GM12878 (cell line): Measurements from ENCODE around the gene FUS.

Source experiments
- EZH2 ChIP-seq: IDR thresholded peaks from 2 replicates; pipeline ENCODE4 v1.6.1; 2012; ENCODE audit warnings: low read depth, mild to moderate bottlenecking, control low read depth, inconsistent platforms, low read length, borderline replicate concordance; ENCODE audit not compliant: control insufficient read depth
- POLR2A ChIP-seq: IDR thresholded peaks from 2 replicates; pipeline ENCODE4 v1.6.1; 2011; ENCODE audit warnings: low read depth, mild to moderate bottlenecking, low read length
- RAD21 ChIP-seq: IDR thresholded peaks from 2 replicates; pipeline ENCODE4 v1.6.1; 2011; ENCODE audit warnings: mild to moderate bottlenecking, low read depth, low read length, moderate library complexity; ENCODE audit not compliant: insufficient read depth
- RFX5 ChIP-seq: IDR thresholded peaks from 2 replicates; pipeline ENCODE4 v1.6.1; 2011; ENCODE audit warnings: low read depth, low read length, improper control_type of control experiment
- YY1 ChIP-seq: IDR thresholded peaks from 2 replicates; pipeline ENCODE4 v1.6.1; 2011; ENCODE audit warnings: low read depth, mild to moderate bottlenecking, low read length
- ZNF274 ChIP-seq: IDR thresholded peaks from one replicate; pipeline ENCODE4 v1.8.0; 2011; ENCODE audit not compliant: insufficient read length, insufficient read depth
- TF ChIP-seq, protein P1 (sequence below), 3 experiments: IDR thresholded peaks in 2 of 3; conservative IDR thresholded peaks in 1 of 3; 2 replicates each; pipeline ENCODE4 v1.5.1; 2011; ENCODE audit warnings: low read depth in 3 of 3, low read length in 3 of 3, mild to moderate bottlenecking in 3 of 3, control low read depth in 2 of 3, moderate library complexity in 2 of 3, inconsistent platforms in 1 of 3, mixed read lengths in 1 of 3; ENCODE audit not compliant: control insufficient read depth in 2 of 3, insufficient read depth in 1 of 3; ENCODE audit errors: extremely low read depth in 1 of 3

DNA sequence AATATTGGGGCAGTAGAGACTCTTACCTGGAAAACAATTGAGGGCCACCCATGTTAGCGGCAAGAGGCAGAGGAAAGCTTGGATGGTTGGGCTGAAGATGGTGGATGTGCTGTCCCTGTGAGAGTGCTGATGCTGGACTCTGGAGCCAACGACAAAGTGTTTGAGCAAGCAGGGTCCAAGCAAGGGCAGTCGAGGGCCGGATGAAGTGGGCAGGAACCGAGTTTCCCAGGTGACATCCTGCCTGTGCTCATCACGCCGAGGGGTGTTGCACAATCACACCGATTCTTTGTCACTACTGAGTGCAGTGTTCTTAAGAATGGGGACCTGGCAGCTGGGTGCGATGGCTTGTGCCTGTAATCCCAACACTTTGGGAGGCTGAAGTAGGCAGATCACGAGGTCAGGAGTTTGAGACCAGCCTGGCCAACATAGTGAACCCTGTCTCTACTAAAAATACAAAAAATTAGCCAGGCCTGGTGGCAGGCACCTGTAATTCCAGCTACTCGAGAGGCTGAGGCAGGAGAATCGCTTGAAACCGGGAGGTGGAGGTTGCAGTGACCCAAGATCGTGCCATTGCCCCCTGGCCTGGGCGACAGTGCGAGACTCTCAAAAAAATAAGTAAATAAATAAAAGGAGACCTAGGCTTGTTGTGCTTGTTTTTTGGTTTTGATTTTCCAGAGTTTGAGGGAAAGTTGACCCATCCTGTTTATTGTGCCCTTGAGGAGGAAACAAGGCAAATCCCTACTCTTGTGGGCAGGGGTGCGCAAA is 16.6 kb downstream of the FUS start:
- TF ChIP-seq ZNF274 (no peak), YY1 (no peak), RAD21 (no peak), RFX5 (no peak), EZH2 (no peak), POLR2A (peak; percentile 77)
- TF ChIP-seq, protein P1, sequence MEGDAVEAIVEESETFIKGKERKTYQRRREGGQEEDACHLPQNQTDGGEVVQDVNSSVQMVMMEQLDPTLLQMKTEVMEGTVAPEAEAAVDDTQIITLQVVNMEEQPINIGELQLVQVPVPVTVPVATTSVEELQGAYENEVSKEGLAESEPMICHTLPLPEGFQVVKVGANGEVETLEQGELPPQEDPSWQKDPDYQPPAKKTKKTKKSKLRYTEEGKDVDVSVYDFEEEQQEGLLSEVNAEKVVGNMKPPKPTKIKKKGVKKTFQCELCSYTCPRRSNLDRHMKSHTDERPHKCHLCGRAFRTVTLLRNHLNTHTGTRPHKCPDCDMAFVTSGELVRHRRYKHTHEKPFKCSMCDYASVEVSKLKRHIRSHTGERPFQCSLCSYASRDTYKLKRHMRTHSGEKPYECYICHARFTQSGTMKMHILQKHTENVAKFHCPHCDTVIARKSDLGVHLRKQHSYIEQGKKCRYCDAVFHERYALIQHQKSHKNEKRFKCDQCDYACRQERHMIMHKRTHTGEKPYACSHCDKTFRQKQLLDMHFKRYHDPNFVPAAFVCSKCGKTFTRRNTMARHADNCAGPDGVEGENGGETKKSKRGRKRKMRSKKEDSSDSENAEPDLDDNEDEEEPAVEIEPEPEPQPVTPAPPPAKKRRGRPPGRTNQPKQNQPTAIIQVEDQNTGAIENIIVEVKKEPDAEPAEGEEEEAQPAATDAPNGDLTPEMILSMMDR (IDR thresholded peaks at IDR 0.05 in 2 of 3, conservative IDR thresholded peaks at IDR 0.05 in 1 of 3; ENCODE audit: control insufficient read depth in 2 of 3, extremely low read depth in 1 of 3, insufficient read depth in 1 of 3, low read depth in 3 of 3, low read length in 3 of 3) = no peak
